ACC112 (cell line): ENCODE data around the gene ZMYM5.
"Not testable (repeated sequence)": the region's sequence is repeated elsewhere in the genome, so short reads cannot be mapped to it uniquely, and the experiment has no call there.

Experiments used
- H2AFZ ChIP-seq: fragments of 200-600 bp; sonication (generic); one replicate; pipeline ENCODE4 v1.6.0; 2017; ENCODE audit warnings: antibody characterized with exemption, low read length; ENCODE audit not compliant: unreplicated experiment
- H3K27ac ChIP-seq: fragments of 200-600 bp; sonication (generic); 2 replicates; pipeline ENCODE4 v1.5.1; 2014; ENCODE audit warnings: low read depth, mild to moderate bottlenecking, antibody characterized with exemption, low read length, moderate library complexity
- H3K27me3 ChIP-seq: fragments of 200-600 bp; sonication (generic); 2 replicates; pipeline ENCODE4 v1.6.1; 2014; ENCODE audit warnings: mild to moderate bottlenecking, antibody characterized with exemption, low read length, moderate library complexity, mixed read lengths; ENCODE audit not compliant: insufficient read depth
- H3K36me3 ChIP-seq: fragments of 200-600 bp; sonication (generic); 2 replicates; pipeline ENCODE4 v1.6.1; 2016; ENCODE audit warnings: mild to moderate bottlenecking, antibody characterized with exemption, low read length, moderate library complexity, mixed read lengths; ENCODE audit not compliant: insufficient read depth
- H3K4me1 ChIP-seq: fragments of 200-600 bp; sonication (generic); one replicate; pipeline ENCODE4 v1.6.1; 2016; ENCODE audit warnings: low read length, mixed read lengths; ENCODE audit not compliant: insufficient read depth, unreplicated experiment, control insufficient read depth
- H3K4me3 ChIP-seq: fragments of 200-600 bp; sonication (generic); 2 replicates; pipeline ENCODE4 v1.5.1; 2014; ENCODE audit warnings: mild to moderate bottlenecking, low read depth, low read length
- H3K79me2 ChIP-seq: fragments of 200-600 bp; sonication (generic); one replicate; pipeline ENCODE4 v1.6.0; 2016; ENCODE audit warnings: low read length; ENCODE audit not compliant: control insufficient read depth, unreplicated experiment, insufficient read depth

The ZMYM5 gene

GRCh38 chr13:19782727-19783682 is 80.4 kb downstream of the ZMYM5 start, which contains the start of gene PSPC1:
PSPC1 (minus strand) TSS chr13:19782945; CDS start chr13:19782757, 188 bp downstream.
- Histone ChIP-seq H3K79me2 (peaks cover 21% of the 10 kb centered on the region), H3K4me3 (peak within 1 kb of the TSS; percentile 95), H3K27ac (peak within 1 kb of the TSS; percentile 71), H2AFZ (peak within 1 kb of the TSS; percentile 78)
- H3K27me3 ChIP-seq, H3K36me3 ChIP-seq, H3K4me1 ChIP-seq: not testable (repeated sequence)

DNA sequence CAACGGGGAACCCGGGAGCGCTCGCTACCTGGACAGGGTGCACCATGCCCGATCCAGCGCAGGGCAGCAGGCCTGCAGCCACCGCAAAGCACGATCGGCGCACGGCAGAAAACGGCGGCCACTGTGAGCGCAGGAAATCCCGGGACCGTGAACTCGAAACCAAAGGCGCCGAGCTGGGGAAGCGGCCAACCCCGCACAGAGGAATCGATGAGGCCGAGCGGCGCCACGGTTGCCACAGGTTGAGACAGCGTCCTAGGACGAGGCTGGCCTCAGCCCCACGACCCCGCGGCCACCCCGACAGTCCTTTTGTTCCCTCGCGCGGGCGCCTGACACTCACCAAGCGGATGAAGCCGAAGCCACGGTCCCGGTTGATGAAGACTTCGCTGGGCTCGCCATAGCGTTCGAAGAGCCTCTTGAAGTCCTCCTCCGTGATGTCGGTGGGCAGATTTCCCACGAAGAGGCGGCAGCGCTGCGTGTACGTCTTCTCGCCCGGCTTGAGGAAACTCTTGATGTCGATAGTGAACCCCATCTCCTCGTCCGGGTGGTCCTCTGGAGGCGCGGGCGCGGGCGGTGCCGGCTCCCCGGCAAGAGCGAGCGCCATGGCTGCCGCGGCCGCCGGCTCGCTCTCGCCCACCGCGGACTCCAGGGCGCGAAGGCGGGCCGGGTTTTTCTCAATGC is 81.3 kb downstream of the ZMYM5 start:
- Histone ChIP-seq H2AFZ (peak overlapping the region; percentile 78), H3K27ac (peak overlapping the region; percentile 71), H3K36me3 (no peaks in the 10 kb centered on the region), H3K4me1 (no peaks in the 10 kb centered on the region), H3K27me3 (no peaks in the 10 kb centered on the region), H3K79me2 (peaks cover 28% of the 10 kb centered on the region), H3K4me3 (peak overlapping the region; percentile 95)

GRCh38 chr13:19781526-19781925 is 81.9 kb downstream of the ZMYM5 start:
- peaks cover 34% of the 10 kb centered on the region for H3K79me2 ChIP-seq
- H2AFZ ChIP-seq, result no peak overlapping the region
- H3K27me3 ChIP-seq, result no peaks in the 10 kb centered on the region
- H3K27ac ChIP-seq, result peak overlapping the region; percentile 71; the same call in 1 of the 2 replicates
- no peaks in the 10 kb centered on the region for H3K4me1 ChIP-seq
- H3K36me3 ChIP-seq, result no peaks in the 10 kb centered on the region
- peak overlapping the region; percentile 95 for H3K4me3 ChIP-seq

DNA sequence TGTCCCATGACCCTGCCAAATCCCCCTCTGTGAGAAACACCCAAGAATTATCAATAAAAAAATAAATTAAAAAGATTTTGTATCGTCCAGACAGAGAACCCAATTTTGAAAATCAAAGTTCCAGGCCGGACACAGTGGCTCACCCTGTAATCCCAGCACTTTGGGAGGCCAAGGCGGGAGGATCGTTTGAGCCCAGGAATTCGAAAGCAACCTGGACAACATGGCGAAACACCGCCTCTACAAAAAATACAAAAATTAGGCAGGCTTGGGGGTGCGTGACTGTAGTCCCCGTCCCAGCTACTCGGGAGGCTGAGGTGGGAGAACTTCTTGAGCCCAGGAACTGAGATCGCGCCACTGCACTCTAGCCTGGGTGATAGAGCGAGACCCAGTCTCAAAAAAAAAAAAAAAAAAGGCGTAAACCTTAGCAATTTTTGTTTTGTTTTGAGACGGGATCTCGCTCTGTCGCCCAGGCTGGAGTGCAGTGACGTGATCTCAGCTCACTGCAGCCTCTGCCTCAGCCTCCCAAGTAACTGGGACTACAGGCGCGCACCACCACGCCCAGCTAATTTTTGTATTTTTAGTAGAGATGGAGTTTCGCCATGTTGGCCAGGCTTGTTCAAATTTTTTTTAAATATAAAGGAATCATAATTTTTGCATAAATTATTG is 82.6 kb downstream of the ZMYM5 start:
- H3K36me3 ChIP-seq, H2AFZ ChIP-seq, H3K4me1 ChIP-seq, H3K27ac ChIP-seq, H3K27me3 ChIP-seq: not testable (repeated sequence)
- H3K79me2 ChIP-seq, result peaks cover 40% of the 10 kb centered on the region
- H3K4me3 ChIP-seq, result peak overlapping the region; percentile 95
